Transverse colon (tissue), 4 donors: ENCODE data around the gene CD300LD.

Experiments used
- CTCF ChIP-seq, 5 experiments: fragments of 200-600 bp in 3 of 5; fragments of 450-650 bp in 2 of 5; sonication (generic) in 3 of 5; IDR thresholded peaks; 1 replicate in 2 of 5; 2 replicates in 3 of 5; pipeline ENCODE4 v1.5.1; 2016 to 2017; ENCODE audit warnings: antibody characterized with exemption in 5 of 5, inconsistent platforms in 3 of 5, mild to moderate bottlenecking in 2 of 5, moderate library complexity in 1 of 5
- EP300 ChIP-seq: sonication (generic); formaldehyde crosslinking; IDR thresholded peaks from one replicate; pipeline ENCODE4 v1.6.1; 2017; ENCODE audit warnings: antibody characterized with exemption, low read depth
- POLR2A ChIP-seq: fragments of 450-650 bp; IDR thresholded peaks from one replicate; pipeline ENCODE4 v1.6.1; 2016; ENCODE audit warnings: antibody characterized with exemption, mild to moderate bottlenecking, moderate library complexity
- POLR2AphosphoS5 ChIP-seq, 3 donors: sonication (generic); formaldehyde crosslinking; IDR thresholded peaks; one replicate each; pipeline ENCODE4 v1.6.1; 2016; ENCODE audit warnings: antibody characterized with exemption in 3 of 3

GRCh38 chr17:74592087-74592990 is at the start of gene CD300LD:
- no peak for TF ChIP-seq POLR2A
- TF ChIP-seq CTCF (IDR thresholded peaks at IDR 0.05), result no peak
- TF ChIP-seq POLR2AphosphoS5 (IDR thresholded peaks at IDR 0.05), result no peak
- no peak for TF ChIP-seq EP300
